HL-60 (cell line): ENCODE measurements around the gene B4GALT1.

ENCODE experiments used
- DNase-seq, 2 experiments: peaks; one replicate each; pipeline ENCODE4 v3.0.0-alpha.2; 2010 to 2020; ENCODE audit warnings: low read depth in 1 of 2, low spot score in 1 of 2
- H3K27ac ChIP-seq: fragments of 250-450 bp; sonication (Bioruptor Pico); replicated peaks from 2 replicates; pipeline ENCODE4 v1.5.1; 2020; ENCODE audit warnings: mild to moderate bottlenecking, moderate library complexity
- H3K27me3 ChIP-seq: fragments of 250-450 bp; sonication (Bioruptor Pico); 2 replicates; pipeline ENCODE4 v1.5.1; 2021; ENCODE audit warnings: mild to moderate bottlenecking, moderate library complexity; ENCODE audit not compliant: insufficient read depth, poor library complexity, severe bottlenecking
- H3K4me3 ChIP-seq: replicated peaks from 2 replicates; pipeline ENCODE4 v1.5.1; 2011; ENCODE audit warnings: mild to moderate bottlenecking, control low read depth, low read length; ENCODE audit not compliant: insufficient read depth
- GABPA ChIP-seq: IDR thresholded peaks from 2 replicates; pipeline ENCODE4 v1.6.1; 2012; ENCODE audit warnings: low read depth
- POLR2AphosphoS5 ChIP-seq: IDR thresholded peaks from 2 replicates; pipeline ENCODE4 v1.6.1; 2012; ENCODE audit warnings: low read depth
- SPI1 ChIP-seq: IDR thresholded peaks from 2 replicates; pipeline ENCODE4 v1.6.1; 2012; ENCODE audit warnings: low read depth, mild to moderate bottlenecking, borderline replicate concordance
- TF ChIP-seq, protein P1 (sequence below): IDR thresholded peaks from one replicate; pipeline ENCODE4 v1.5.1; 2011; ENCODE audit warnings: low read length, control low read depth, inconsistent platforms; ENCODE audit not compliant: insufficient read depth
- TF ChIP-seq, protein P2 (sequence below): IDR thresholded peaks from 2 replicates; pipeline ENCODE4 v1.6.1; 2012; ENCODE audit warnings: low read depth; ENCODE audit not compliant: insufficient replicate concordance

B4GALT1 gene

DNA sequence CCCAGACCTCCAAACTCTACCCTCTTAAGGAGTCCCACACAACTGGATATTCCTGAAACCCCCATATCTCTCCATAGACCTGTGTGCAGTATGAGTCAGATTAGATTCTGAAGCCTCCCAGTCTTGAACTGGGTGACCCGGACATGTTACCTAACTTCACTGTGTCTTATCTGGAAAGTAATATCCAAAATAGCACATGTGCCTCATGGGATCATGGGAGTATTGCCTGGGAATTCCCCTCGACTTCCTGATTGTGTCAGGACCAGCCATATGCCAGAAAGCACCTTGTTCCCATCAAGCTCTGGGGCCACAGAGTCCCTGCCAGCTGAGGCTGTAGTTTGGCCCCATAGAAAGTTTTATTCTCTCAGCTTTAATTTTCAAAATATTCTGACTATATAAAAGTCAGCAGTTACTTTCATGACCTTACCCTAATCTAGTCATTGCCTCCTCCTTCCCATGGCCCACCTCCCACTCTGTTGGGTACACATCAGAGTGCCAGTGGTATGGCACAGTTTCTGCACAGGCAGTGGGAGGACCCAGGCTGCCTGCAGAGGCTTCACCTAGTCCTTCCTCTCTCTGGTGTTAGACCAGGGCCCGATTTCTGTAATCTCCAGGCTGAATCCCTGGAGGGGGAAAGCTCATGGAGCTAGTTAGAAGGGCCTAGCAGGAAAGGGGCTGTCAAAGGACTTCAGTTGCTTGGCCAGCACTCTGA is 19.5 kb upstream of the B4GALT1 start:
- no peaks in the 10 kb centered on the region for H3K27me3 ChIP-seq
- H3K4me3 ChIP-seq, result no peak overlapping the region
- DNase-seq, result no peak
- no peak overlapping the region for H3K27ac ChIP-seq
- TF ChIP-seq, protein P1, sequence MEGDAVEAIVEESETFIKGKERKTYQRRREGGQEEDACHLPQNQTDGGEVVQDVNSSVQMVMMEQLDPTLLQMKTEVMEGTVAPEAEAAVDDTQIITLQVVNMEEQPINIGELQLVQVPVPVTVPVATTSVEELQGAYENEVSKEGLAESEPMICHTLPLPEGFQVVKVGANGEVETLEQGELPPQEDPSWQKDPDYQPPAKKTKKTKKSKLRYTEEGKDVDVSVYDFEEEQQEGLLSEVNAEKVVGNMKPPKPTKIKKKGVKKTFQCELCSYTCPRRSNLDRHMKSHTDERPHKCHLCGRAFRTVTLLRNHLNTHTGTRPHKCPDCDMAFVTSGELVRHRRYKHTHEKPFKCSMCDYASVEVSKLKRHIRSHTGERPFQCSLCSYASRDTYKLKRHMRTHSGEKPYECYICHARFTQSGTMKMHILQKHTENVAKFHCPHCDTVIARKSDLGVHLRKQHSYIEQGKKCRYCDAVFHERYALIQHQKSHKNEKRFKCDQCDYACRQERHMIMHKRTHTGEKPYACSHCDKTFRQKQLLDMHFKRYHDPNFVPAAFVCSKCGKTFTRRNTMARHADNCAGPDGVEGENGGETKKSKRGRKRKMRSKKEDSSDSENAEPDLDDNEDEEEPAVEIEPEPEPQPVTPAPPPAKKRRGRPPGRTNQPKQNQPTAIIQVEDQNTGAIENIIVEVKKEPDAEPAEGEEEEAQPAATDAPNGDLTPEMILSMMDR, result no peak
- TF ChIP-seq GABPA (no peak), SPI1 (no peak), POLR2AphosphoS5 (no peak)
- TF ChIP-seq, protein P2, sequence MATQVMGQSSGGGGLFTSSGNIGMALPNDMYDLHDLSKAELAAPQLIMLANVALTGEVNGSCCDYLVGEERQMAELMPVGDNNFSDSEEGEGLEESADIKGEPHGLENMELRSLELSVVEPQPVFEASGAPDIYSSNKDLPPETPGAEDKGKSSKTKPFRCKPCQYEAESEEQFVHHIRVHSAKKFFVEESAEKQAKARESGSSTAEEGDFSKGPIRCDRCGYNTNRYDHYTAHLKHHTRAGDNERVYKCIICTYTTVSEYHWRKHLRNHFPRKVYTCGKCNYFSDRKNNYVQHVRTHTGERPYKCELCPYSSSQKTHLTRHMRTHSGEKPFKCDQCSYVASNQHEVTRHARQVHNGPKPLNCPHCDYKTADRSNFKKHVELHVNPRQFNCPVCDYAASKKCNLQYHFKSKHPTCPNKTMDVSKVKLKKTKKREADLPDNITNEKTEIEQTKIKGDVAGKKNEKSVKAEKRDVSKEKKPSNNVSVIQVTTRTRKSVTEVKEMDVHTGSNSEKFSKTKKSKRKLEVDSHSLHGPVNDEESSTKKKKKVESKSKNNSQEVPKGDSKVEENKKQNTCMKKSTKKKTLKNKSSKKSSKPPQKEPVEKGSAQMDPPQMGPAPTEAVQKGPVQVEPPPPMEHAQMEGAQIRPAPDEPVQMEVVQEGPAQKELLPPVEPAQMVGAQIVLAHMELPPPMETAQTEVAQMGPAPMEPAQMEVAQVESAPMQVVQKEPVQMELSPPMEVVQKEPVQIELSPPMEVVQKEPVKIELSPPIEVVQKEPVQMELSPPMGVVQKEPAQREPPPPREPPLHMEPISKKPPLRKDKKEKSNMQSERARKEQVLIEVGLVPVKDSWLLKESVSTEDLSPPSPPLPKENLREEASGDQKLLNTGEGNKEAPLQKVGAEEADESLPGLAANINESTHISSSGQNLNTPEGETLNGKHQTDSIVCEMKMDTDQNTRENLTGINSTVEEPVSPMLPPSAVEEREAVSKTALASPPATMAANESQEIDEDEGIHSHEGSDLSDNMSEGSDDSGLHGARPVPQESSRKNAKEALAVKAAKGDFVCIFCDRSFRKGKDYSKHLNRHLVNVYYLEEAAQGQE, result no peak

DNA sequence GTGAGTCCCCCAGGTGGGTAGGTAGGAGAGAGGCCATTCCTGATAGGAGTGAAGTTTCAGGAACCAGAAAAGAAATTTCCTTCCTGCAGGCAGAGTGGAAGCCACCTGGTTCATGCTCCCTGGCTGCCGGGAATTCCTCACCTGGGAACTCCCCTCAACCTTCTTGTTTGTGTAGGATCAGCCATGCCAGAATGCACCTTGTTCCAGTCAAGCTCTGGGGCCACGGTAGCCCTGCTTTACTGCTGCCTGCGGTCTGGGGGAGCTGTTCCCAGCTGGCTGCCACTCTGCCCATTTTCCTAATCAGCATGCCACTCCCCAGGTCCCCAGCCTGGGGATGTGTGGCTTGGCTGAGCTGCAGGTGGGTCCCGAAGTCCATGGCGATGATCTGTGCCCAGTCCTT is 18.7 kb upstream of the B4GALT1 start:
- Histone ChIP-seq H3K27me3 (no peaks in the 10 kb centered on the region), H3K4me3 (no peak overlapping the region), H3K27ac (no peak overlapping the region)
- no peak for DNase-seq
- TF ChIP-seq, protein P2, result no peak
- TF ChIP-seq, protein P1, result no peak
- TF ChIP-seq POLR2AphosphoS5 (no peak), GABPA (no peak), SPI1 (no peak)

DNA sequence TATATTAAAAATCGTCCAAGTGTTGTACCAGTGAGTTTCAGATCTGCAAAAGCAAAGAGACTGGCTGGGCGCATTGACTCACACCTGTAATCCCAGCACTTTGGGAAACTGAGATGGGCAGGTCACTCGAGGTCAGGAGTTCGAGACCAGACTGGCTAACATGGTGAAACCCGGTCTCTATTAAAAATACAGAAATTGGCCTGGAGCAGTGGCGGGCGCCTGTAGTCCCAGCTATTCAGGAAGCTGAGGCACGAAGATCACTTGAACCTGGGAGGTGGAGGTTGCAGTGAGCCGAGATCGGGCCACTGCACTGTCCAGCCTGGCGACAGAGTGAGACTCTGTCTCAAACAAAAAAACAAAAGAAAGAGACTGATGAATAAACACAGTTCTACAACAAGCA is 18.3 kb upstream of the B4GALT1 start:
- TF ChIP-seq GABPA, result no peak
- TF ChIP-seq POLR2AphosphoS5, result no peak
- no peak for DNase-seq
- Histone ChIP-seq H3K4me3 (no peak overlapping the region), H3K27me3 (no peaks in the 10 kb centered on the region), H3K27ac (no peak overlapping the region)

DNA sequence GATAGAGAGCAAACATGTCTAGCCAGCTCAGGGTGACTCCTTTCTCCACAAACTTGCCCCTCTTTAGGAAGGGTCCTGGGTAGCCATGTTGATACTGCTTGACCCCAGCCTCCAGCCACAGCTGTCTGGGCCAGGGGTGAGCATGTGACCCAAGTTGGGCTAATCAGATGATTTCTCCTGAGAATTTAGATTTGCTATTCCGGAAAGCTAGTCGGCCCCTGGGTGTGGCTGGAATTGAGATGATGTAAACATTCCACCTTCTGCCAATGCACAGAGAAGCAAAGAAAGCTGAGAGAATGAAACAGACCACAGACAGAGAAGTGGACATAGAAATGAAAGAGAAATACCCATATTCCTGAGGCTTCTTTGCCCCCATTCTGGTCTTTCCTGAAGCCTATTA is 17.8 kb upstream of the B4GALT1 start:
- no peak for DNase-seq
- H3K27ac ChIP-seq, result no peak overlapping the region
- no peak overlapping the region for H3K4me3 ChIP-seq
- no peak for TF ChIP-seq SPI1
- TF ChIP-seq, protein P2, result no peak
- TF ChIP-seq POLR2AphosphoS5, result no peak
- no peak for TF ChIP-seq GABPA
- TF ChIP-seq, protein P1, result no peak
- no peaks in the 10 kb centered on the region for H3K27me3 ChIP-seq
